ENCODE measurements around the gene POLL.

POLL gene

DNA sequence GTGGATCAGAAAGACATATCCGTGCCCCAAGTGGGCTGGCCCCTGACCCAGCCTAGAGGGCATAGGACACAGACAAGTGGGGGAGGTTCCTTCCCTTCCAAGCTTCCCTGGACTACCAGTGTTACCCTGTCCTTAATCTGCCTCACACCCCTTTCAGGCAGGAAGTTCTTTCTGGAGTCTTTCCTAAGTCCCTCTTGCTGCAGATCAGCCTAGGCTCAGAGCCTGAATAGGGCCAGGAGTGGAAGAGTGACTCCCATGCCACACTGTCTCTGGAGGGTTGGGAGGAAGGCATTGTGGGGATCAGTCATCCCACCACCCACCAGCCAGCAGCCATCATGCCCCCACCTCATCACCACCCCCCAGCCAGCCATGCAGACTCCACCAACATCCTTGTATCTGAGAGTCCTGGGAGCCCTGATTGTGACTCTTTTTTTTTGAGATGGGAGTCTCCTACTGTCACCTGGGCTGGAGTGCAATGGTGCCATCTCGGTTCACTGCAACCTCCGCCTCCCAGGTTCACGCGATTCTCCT lies 22.6 kb downstream of the POLL start:
- Histone ChIP-seq H3K9ac (no peak overlapping the region), H2AFZ (no peak overlapping the region), H3K4me2 (ENCODE audit: low read length) (no peak overlapping the region), H3K4me1 (peaks cover 6% of the 10 kb centered on the region), H3K36me3 (ENCODE audit: control insufficient read depth, insufficient read depth, low read length) (no peaks in the 10 kb centered on the region), H3K4me3 (ENCODE audit: low read depth, low read length) (no peak overlapping the region), H3K27ac (no peak overlapping the region), H3K27me3 (ENCODE audit: control insufficient read depth, insufficient read depth, low read length) (peaks cover 15% of the 10 kb centered on the region), H3K9me3 (ENCODE audit: control insufficient read depth, low read length) (no peaks in the 10 kb centered on the region), H3K79me2 (no peaks in the 10 kb centered on the region)
- TF ChIP-seq, protein P1, sequence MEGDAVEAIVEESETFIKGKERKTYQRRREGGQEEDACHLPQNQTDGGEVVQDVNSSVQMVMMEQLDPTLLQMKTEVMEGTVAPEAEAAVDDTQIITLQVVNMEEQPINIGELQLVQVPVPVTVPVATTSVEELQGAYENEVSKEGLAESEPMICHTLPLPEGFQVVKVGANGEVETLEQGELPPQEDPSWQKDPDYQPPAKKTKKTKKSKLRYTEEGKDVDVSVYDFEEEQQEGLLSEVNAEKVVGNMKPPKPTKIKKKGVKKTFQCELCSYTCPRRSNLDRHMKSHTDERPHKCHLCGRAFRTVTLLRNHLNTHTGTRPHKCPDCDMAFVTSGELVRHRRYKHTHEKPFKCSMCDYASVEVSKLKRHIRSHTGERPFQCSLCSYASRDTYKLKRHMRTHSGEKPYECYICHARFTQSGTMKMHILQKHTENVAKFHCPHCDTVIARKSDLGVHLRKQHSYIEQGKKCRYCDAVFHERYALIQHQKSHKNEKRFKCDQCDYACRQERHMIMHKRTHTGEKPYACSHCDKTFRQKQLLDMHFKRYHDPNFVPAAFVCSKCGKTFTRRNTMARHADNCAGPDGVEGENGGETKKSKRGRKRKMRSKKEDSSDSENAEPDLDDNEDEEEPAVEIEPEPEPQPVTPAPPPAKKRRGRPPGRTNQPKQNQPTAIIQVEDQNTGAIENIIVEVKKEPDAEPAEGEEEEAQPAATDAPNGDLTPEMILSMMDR (IDR thresholded peaks at IDR 0.05): no peak

DNA sequence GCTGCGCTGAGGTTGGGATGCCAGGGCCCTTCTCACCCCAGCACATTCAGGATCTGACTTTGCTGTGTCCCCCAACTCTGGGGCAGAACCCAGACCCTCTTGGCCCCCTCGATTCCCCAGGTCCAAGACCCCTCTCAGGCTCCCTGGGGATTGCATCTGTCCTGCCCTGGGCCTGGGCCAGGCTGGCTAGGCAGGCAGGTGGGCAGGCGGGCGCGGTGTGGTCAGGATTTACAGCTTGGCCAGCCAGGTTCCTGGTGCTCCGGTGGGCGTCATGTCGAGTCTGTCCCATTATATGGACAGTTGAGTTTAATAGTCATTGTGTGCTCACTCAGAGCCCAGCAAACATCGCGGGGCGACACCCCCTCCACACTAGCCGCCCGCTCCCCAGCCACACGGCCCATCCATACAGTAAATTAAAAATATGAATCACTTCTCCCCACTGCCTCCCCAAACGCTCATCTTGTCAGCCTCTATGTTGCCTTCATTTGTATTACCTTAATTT lies 23.5 kb downstream of the POLL start:
- peaks cover 10% of the 10 kb centered on the region for H3K27me3 ChIP-seq (ENCODE audit: control insufficient read depth, insufficient read depth, low read length)
- H3K9ac ChIP-seq: no peak overlapping the region
- H3K27ac ChIP-seq: no peak overlapping the region
- no peak overlapping the region for H3K4me2 ChIP-seq (ENCODE audit: low read length)
- no peaks in the 10 kb centered on the region for H3K36me3 ChIP-seq (ENCODE audit: control insufficient read depth, insufficient read depth, low read length)
- H3K4me3 ChIP-seq (ENCODE audit: low read depth, low read length): no peak overlapping the region
- H3K79me2 ChIP-seq: no peaks in the 10 kb centered on the region
- TF ChIP-seq, protein P1 (IDR thresholded peaks at IDR 0.05): no peak
- no peaks in the 10 kb centered on the region for H3K9me3 ChIP-seq (ENCODE audit: control insufficient read depth, low read length)
- H2AFZ ChIP-seq: no peak overlapping the region
- H3K4me1 ChIP-seq: no peaks in the 10 kb centered on the region

DNA sequence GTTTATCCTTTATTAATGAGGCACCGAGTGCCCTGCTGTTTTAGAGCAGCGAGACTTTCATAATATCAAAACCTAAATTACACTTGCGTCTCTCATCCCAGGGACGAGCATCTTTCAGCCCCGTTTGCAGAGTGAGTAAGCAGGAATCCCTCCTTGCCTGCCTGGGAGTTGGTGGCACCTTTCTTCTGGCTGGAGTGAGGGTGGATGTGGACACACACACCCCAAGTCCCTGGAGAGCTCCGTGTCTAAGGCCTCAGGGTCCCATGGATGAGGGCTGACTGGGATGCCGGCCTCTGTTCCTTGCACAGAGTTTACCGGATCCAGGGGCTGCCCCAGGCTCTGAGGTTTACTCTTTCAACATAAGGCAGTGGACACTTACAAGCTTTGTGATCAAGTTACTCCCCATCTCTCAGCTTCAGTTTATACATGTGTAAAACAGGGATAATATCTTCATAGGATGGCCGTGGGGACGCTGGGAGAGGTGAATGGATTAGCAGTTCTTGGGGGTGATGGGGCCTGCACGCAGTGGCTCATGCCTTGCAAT lies 24.5 kb downstream of the POLL start:
- H3K9me3 ChIP-seq (ENCODE audit: control insufficient read depth, low read length): no peaks in the 10 kb centered on the region
- H2AFZ ChIP-seq: no peak overlapping the region
- TF ChIP-seq, protein P1 (IDR thresholded peaks at IDR 0.05): no peak
- H3K4me1 ChIP-seq: no peaks in the 10 kb centered on the region
- H3K4me2 ChIP-seq (ENCODE audit: low read length): no peak overlapping the region
- H3K79me2 ChIP-seq: no peaks in the 10 kb centered on the region
- peaks cover 7% of the 10 kb centered on the region for H3K27me3 ChIP-seq (ENCODE audit: control insufficient read depth, insufficient read depth, low read length)
- H3K9ac ChIP-seq: no peak overlapping the region
- H3K27ac ChIP-seq: no peak overlapping the region
- H3K36me3 ChIP-seq (ENCODE audit: control insufficient read depth, insufficient read depth, low read length): no peaks in the 10 kb centered on the region
- no peak overlapping the region for H3K4me3 ChIP-seq (ENCODE audit: low read depth, low read length)

DNA sequence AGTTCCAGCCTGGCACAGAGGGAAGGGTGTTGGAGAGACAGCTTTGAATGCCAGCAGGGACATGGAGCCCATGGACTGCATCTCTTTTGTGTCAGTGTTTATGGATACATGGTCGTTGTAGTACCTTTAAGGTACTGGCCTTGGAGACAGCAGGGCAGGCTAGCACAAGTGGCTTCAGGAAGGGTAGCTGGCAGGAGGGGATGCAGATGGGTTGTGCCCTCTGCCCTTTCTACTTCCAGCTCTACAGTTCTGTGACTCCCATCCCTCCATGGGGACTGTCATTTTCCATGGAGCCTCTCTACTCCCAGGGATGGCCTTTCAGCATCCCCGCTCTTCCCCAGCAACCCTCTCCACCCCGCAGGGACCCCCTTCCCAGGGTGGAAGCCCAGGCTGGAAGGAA lies 25.1 kb downstream of the POLL start:
- Histone ChIP-seq H3K79me2 (no peaks in the 10 kb centered on the region), H2AFZ (no peak overlapping the region), H3K4me1 (no peaks in the 10 kb centered on the region), H3K27ac (no peak overlapping the region), H3K9me3 (ENCODE audit: control insufficient read depth, low read length) (no peaks in the 10 kb centered on the region), H3K9ac (no peak overlapping the region), H3K36me3 (ENCODE audit: control insufficient read depth, insufficient read depth, low read length) (no peaks in the 10 kb centered on the region), H3K4me3 (ENCODE audit: low read depth, low read length) (no peak overlapping the region), H3K27me3 (ENCODE audit: control insufficient read depth, insufficient read depth, low read length) (peaks cover 7% of the 10 kb centered on the region), H3K4me2 (ENCODE audit: low read length) (no peak overlapping the region)
- TF ChIP-seq, protein P1 (IDR thresholded peaks at IDR 0.05): no peak

DNA sequence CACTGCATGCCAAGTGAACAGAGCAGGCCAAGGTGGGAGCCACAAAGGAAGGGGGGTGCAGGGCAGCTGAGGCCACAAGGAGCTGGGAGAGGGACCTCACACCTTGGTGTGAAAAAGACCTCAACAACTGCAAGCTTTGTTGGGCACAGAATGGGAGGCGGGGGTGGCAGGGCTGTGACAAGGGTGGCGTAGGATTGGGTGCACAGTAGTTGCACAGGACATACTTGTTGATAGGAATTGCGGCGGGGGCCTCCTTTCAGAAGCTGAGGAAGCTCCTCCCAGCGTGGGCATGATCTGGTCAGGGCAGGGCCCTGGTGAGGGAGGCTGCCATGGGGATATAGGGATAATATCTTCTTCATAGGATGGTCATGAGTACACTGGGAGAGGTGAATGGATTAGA lies 25.8 kb downstream of the POLL start:
- TF ChIP-seq, protein P1 (IDR thresholded peaks at IDR 0.05): no peak

More for the DNA sequence above, 25.8 kb downstream of the POLL start:
- Histone ChIP-seq H3K9ac (no peak overlapping the region), H3K27me3 (ENCODE audit: control insufficient read depth, insufficient read depth, low read length) (peaks cover 7% of the 10 kb centered on the region), H3K27ac (no peak overlapping the region), H3K79me2 (no peaks in the 10 kb centered on the region), H2AFZ (no peak overlapping the region), H3K4me1 (no peaks in the 10 kb centered on the region), H3K4me2 (ENCODE audit: low read length) (no peak overlapping the region), H3K36me3 (ENCODE audit: control insufficient read depth, insufficient read depth, low read length) (no peaks in the 10 kb centered on the region), H3K9me3 (ENCODE audit: control insufficient read depth, low read length) (no peaks in the 10 kb centered on the region), H3K4me3 (ENCODE audit: low read depth, low read length) (no peak overlapping the region)
